Psoas muscle (tissue), 8 donors: ENCODE measurements around the gene SDS. TPM values are rescaled to one million over a fixed set of nuclear protein-coding genes. Genes with fewer than 3 reads are reported as not detected.

Experiments used
- ATAC-seq, 4 donors: fragments of 200-7000 bp; cut with Tn5 transposase; one replicate each; pipeline ENCODE4 v1.9.1; 2020; ENCODE audit warnings: moderate library complexity in 3 of 4, mild to moderate bottlenecking in 2 of 4
- DNase-seq, 2 donors: peaks; one replicate each; pipeline ENCODE4 v3.0.0-alpha.2; 2020
- H3K27ac ChIP-seq: fragments of 200-600 bp; one replicate; pipeline ENCODE4 v1.8.0; 2022
- H3K27me3 ChIP-seq, 3 donors: fragments of 200-600 bp in 1 of 3; one replicate each; pipeline versions ENCODE4 v1.6.1 to v1.8.0; 2013 to 2022; ENCODE audit warnings: low read length in 2 of 3, mild to moderate bottlenecking in 2 of 3, moderate library complexity in 1 of 3; ENCODE audit not compliant: insufficient read depth in 3 of 3
- H3K36me3 ChIP-seq, 2 donors: fragments of 200-600 bp in 1 of 2; one replicate each; pipeline versions ENCODE4 v1.6.1 to v1.8.0; 2013 to 2022; ENCODE audit warnings: low read depth in 1 of 2, mild to moderate bottlenecking in 1 of 2, moderate library complexity in 1 of 2; ENCODE audit not compliant: insufficient read depth in 1 of 2
- H3K4me1 ChIP-seq: fragments of 200-600 bp; one replicate; pipeline ENCODE4 v1.8.0; 2022
- H3K4me3 ChIP-seq: fragments of 200-600 bp; one replicate; pipeline ENCODE4 v1.8.0; 2022; ENCODE audit warnings: mild to moderate bottlenecking
- H3K9me3 ChIP-seq: fragments of 200-600 bp; one replicate; pipeline ENCODE4 v1.8.0; 2022
- WGBS, 3 donors: extraction: QIAGEN DNeasy Blood & Tissue Kit; methylation state at CpG; one replicate each; pipeline versions ENCODE4 v1.1.6 to v1.1.7; 2013; 5-methylcytosine and 5-hydroxymethylcytosine counted together
- intact Hi-C, 2 donors: fragments of 100-400 bp; cut with DNase I; formaldehyde crosslinking; loops; one replicate each; pipeline versions ENCODE4 v1.11.0 to v1.14.2; 2022
- polyA plus RNA-seq, 3 donors: library from polyadenylated mRNA; stranded (reverse); fragments of 200-250 nt; gene quantifications; one replicate each; pipeline ENCODE4 v1.2.3, GENCODE V29; 2013
- total RNA-seq, 4 donors: library from RNA; stranded (reverse); fragmentation: NEBNext Ultra II Directional in 2 of 4; extraction: Animal tissue kit (Norgen Biotek cat#: 25700) in 2 of 4; gene quantifications; one replicate each; pipeline versions ENCODE4 v1.2.1 to v1.2.4, GENCODE V29; 2021 to 2023
- TF ChIP-seq, protein P1 (sequence below): fragments of 200-600 bp; IDR thresholded peaks from one replicate; pipeline ENCODE4 v1.8.0; 2022; ENCODE audit warnings: antibody characterized with exemption
- donor health status: healthy with polysubstance abuse.
- donor health status: DM: no; HTN: no; CAD: no; lungs with moderate emphysema.
- donor health status: Bipolar disorder and iron deficiency.
- donor health status: healthy.
- donor health status: DM: yes; HTN: yes; CAD: no.
- donor health status: DM: no; HTN: no; CAD: no.
- donor health status: DM: no; HTN: no; CAD: no.
- donor health status: DM: yes; HTN: yes; CAD: no.

SDS gene
- total and polyA plus RNA-seq, 7 donors, result 0.05 to 0.91 (median 0.38) TPM; not detected in 3

DNA sequence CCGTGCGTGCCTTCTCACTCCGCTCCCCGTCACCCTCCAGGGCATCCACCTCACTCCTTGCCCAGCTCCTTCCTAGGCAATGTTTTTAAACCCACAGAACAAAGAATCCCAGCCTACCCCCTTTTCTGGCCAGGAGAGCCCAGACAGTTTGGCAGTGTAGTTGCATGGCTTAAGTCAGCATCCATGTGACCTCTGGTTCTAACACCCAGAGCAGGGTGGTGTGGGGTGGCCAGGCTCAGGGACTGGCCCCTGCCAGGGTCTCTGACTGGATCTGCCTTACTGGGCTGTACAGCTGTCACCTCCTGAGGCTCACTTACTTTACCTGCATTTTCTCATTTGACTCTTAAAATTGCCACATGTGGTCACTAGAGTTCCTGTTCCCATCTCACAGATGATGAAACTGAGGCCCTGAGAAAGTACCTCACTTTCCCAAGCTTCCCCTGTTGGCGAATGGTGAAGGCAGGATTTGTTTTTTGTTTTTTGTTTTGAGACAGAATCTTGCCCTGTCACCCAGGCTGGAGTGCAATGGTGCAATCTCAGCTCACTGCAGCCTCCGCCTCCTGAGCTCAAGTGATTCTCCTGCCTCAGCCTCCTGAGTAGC is 18.3 kb downstream of the SDS start:
- ATAC-seq, result no peak
- intact Hi-C loops, result no loop called here
- TF ChIP-seq, protein P1, sequence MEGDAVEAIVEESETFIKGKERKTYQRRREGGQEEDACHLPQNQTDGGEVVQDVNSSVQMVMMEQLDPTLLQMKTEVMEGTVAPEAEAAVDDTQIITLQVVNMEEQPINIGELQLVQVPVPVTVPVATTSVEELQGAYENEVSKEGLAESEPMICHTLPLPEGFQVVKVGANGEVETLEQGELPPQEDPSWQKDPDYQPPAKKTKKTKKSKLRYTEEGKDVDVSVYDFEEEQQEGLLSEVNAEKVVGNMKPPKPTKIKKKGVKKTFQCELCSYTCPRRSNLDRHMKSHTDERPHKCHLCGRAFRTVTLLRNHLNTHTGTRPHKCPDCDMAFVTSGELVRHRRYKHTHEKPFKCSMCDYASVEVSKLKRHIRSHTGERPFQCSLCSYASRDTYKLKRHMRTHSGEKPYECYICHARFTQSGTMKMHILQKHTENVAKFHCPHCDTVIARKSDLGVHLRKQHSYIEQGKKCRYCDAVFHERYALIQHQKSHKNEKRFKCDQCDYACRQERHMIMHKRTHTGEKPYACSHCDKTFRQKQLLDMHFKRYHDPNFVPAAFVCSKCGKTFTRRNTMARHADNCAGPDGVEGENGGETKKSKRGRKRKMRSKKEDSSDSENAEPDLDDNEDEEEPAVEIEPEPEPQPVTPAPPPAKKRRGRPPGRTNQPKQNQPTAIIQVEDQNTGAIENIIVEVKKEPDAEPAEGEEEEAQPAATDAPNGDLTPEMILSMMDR, result no peak

DNA sequence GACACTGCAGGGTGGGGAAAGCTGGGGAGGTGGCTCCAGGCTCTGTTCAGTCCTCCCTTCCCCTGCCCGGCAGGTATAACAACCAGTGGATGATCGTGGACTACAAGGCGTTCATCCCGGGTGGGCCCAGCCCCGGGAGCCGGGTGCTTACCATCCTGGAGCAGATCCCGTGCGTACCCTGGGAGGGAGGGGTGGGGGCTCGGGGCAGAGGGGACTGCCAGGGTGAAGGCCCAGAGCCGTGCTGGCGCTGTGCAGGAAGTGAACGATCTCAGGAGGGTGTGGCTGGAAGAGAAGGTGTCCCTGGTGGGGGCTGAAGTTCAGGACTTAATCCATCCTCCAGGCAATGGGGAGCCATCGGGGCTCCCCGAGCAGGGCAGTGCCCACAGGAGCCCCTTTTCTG is 18.9 kb downstream of the SDS start:
- no peak overlapping the region for H3K4me3 ChIP-seq
- intact Hi-C loops, result no loop called here
- 86 to 88% (median 87%) methylated on average over 14 of the region's 14 CpGs for WGBS, 3 donors
- ATAC-seq, result no peak
- H3K36me3 ChIP-seq, result peaks cover 2 to 89% of the 10 kb centered on the region in 2 donors
- TF ChIP-seq, protein P1, result no peak
- H3K27ac ChIP-seq, result no peak overlapping the region
- DNase-seq, result no peak
- no peaks in the 10 kb centered on the region for H3K9me3 ChIP-seq
- no peaks in the 10 kb centered on the region for H3K27me3 ChIP-seq
- no peaks in the 10 kb centered on the region for H3K4me1 ChIP-seq

More for the DNA sequence above, 18.3 kb downstream of the SDS start:
- Histone ChIP-seq H3K4me3 (no peak overlapping the region), H3K4me1 (no peaks in the 10 kb centered on the region), H3K36me3 (peaks cover 2 to 86% of the 10 kb centered on the region in 2 donors), H3K27ac (no peak overlapping the region), H3K9me3 (no peaks in the 10 kb centered on the region), H3K27me3 (no peaks in the 10 kb centered on the region)
- WGBS, 3 donors, result 93 to 97% (median 94%) methylated on average over 6 of the region's 6 CpGs
- DNase-seq, result no peak

- 92 to 95% (median 92%) methylated on average over 4 of the region's 4 CpGs for WGBS, 3 donors
- intact Hi-C loops, result no loop called here
- no peaks in the 10 kb centered on the region for H3K4me1 ChIP-seq
- TF ChIP-seq, protein P1, result no peak
- no peak for ATAC-seq
- no peaks in the 10 kb centered on the region for H3K27me3 ChIP-seq
- H3K27ac ChIP-seq, result no peak overlapping the region
- DNase-seq, result no peak
- no peaks in the 10 kb centered on the region for H3K9me3 ChIP-seq
- peaks cover 2 to 91% of the 10 kb centered on the region in 2 donors for H3K36me3 ChIP-seq
- H3K4me3 ChIP-seq, result no peak overlapping the region
Measured at GRCh38 chr12:113382206-113382605, 21.5 kb downstream of the SDS start.

DNA sequence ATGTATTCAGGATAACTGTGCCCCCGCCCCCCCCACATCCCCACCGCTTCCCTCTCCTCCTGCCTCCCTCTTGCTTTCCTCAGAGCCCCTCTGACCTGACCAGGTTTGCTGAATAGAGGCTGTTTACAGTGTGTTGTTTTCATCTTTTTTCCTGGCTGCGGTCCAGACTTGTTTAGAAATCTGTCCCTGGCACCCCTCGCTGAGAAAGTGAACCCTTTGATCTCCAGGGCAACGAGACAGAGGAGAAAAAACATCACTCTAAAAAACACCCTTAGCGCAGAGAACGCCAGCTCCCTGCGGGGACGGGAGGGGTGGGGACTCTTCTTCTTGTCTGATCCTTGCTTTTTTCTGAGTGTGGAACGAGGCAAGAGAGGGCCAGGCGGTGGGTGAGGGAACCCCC is 22.5 kb downstream of the SDS start:
- TF ChIP-seq, protein P1, result no peak
- DNase-seq (no peak), ATAC-seq (no peak)
- intact Hi-C loops, result no loop called here
- H3K9me3 ChIP-seq, result no peaks in the 10 kb centered on the region
- H3K4me3 ChIP-seq, result no peak overlapping the region
- WGBS, 3 donors, result 63 to 79% (median 73%) methylated on average over 11 of the region's 11 CpGs
- peaks cover 2 to 93% of the 10 kb centered on the region in 2 donors for H3K36me3 ChIP-seq
- no peaks in the 10 kb centered on the region for H3K27me3 ChIP-seq
- H3K4me1 ChIP-seq, result no peaks in the 10 kb centered on the region
- no peak overlapping the region for H3K27ac ChIP-seq

- no peaks in the 10 kb centered on the region for H3K4me1 ChIP-seq
- ATAC-seq, result no peak
- intact Hi-C loops, result no loop called here
- WGBS, 3 donors, result 89 to 90% (median 90%) methylated on average over 3 of the region's 3 CpGs
- peaks cover 0 to 93% of the 10 kb centered on the region in 2 donors for H3K36me3 ChIP-seq
- H3K4me3 ChIP-seq, result no peak overlapping the region
- no peaks in the 10 kb centered on the region for H3K27me3 ChIP-seq
- TF ChIP-seq, protein P1, result peak; percentile 6
- no peaks in the 10 kb centered on the region for H3K9me3 ChIP-seq
- H3K27ac ChIP-seq, result no peak overlapping the region
- DNase-seq, result no peak
Measured at GRCh38 chr12:113378291-113378690, 25.4 kb downstream of the SDS start.
